ENCODE data around the gene NTM.

DNA sequence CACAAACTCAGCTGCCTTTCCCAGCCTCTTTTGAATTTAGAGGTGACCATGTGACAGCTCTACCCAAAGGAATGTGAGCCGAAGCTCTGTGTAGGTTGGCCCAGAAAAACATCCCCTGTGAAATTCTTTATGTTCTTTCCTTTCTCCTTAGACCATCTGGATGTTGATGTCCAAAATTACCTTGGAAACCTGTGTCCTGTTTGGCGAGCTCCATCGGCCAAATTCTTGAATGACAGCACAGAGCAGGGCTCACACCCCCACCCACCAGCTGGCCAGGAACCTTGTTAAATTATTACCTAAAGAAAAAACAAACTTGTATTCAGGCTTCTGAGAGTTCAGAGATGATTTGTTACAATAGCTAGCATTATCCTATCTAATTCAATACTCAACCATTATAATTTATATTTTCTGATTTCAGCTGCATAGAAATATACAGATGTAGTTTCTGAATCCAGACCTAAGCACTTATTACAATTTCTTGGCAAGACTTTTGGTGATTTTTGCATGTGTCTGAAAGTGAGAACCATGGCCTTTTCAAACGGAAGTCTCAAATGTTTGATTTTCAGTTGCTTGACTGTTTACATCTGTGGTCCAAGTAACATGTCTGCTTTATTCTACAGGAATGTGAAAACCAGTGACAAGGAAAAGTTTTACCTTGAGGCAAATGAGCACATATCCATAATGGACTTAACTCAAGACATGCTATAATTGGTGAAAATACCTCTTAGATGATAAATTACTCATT, 554.2 kb downstream of the NTM start:
- TF ChIP-seq POLR2A (IDR thresholded peaks at IDR 0.05) = no peak
- TF ChIP-seq, protein P1, sequence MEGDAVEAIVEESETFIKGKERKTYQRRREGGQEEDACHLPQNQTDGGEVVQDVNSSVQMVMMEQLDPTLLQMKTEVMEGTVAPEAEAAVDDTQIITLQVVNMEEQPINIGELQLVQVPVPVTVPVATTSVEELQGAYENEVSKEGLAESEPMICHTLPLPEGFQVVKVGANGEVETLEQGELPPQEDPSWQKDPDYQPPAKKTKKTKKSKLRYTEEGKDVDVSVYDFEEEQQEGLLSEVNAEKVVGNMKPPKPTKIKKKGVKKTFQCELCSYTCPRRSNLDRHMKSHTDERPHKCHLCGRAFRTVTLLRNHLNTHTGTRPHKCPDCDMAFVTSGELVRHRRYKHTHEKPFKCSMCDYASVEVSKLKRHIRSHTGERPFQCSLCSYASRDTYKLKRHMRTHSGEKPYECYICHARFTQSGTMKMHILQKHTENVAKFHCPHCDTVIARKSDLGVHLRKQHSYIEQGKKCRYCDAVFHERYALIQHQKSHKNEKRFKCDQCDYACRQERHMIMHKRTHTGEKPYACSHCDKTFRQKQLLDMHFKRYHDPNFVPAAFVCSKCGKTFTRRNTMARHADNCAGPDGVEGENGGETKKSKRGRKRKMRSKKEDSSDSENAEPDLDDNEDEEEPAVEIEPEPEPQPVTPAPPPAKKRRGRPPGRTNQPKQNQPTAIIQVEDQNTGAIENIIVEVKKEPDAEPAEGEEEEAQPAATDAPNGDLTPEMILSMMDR (IDR thresholded peaks at IDR 0.05) = no peak

Data from adrenal gland (tissue), 5 donors.